Measurements from ENCODE around the gene DTD1. TPM values are rescaled to one million over a fixed set of nuclear protein-coding genes. Genes with fewer than 3 reads are reported as not detected.

Gene DTD1
- total RNA-seq, 2 donors from 2014 or later: 17.0 to 21.0 TPM

DNA sequence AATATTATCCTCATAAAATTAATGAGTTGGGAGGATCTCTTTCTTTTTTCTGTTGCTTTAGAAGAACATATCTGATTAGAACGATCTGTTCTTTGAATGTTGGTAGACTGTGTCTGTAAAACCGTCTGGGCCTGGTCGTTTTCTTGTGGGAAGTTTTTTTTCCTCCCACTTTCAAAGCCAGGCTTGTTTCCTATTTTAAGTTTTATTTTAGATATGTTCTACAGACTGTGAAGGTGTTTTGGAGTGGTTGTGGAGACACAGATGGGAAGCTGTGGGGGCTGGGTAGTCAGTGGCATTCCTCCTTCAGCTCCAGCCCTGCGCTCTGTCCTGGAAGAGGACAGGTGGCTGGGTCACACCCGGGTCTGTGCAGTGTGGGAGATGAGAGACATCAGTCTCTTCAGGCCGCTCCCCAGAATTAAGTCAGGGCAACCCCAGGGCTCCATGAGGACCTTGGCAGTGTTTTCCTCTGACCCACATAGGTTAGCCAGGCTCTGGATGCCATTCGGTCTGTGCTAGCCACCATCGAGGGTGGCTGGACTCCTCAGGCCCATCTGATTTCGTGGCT lies 133.8 kb downstream of the DTD1 start:
- Histone ChIP-seq H3K4me1 (no peaks in the 10 kb centered on the region), H3K4me3 (no peak overlapping the region), H3K9ac (ENCODE audit: low read depth in 2 of 2, low read length in 2 of 2) (no peak overlapping the region), H3K27ac (no peak overlapping the region), H3K36me3 (no peaks in the 10 kb centered on the region), H3K27me3 (no peaks in the 10 kb centered on the region), H3K9me3 (no peaks in the 10 kb centered on the region)
- TF ChIP-seq, protein P1, sequence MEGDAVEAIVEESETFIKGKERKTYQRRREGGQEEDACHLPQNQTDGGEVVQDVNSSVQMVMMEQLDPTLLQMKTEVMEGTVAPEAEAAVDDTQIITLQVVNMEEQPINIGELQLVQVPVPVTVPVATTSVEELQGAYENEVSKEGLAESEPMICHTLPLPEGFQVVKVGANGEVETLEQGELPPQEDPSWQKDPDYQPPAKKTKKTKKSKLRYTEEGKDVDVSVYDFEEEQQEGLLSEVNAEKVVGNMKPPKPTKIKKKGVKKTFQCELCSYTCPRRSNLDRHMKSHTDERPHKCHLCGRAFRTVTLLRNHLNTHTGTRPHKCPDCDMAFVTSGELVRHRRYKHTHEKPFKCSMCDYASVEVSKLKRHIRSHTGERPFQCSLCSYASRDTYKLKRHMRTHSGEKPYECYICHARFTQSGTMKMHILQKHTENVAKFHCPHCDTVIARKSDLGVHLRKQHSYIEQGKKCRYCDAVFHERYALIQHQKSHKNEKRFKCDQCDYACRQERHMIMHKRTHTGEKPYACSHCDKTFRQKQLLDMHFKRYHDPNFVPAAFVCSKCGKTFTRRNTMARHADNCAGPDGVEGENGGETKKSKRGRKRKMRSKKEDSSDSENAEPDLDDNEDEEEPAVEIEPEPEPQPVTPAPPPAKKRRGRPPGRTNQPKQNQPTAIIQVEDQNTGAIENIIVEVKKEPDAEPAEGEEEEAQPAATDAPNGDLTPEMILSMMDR (IDR thresholded peaks at IDR 0.05): no peak
- intact Hi-C loops (cut with DNase I): no loop called here
- DNase-seq: no peak

DNA sequence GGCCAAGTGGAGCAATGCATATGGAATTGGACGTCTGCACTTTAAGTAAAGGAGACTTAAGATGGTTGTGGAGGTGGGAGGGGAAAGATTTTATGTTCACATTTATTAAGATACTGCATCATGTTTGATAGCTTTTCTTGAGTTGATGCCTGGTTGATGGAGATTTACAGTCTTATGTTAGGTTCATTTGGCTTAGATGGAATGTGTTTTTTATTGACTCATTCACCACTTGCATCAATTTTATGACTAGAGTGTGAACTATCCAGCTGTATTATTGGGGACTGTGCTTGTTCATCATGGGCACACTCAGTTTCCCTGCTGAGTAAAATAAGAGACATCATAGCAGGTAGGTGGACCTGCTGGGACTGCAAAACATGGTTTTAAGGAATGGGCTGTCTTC lies 134.5 kb downstream of the DTD1 start:
- intact Hi-C loops (cut with DNase I): no loop called here

DNA sequence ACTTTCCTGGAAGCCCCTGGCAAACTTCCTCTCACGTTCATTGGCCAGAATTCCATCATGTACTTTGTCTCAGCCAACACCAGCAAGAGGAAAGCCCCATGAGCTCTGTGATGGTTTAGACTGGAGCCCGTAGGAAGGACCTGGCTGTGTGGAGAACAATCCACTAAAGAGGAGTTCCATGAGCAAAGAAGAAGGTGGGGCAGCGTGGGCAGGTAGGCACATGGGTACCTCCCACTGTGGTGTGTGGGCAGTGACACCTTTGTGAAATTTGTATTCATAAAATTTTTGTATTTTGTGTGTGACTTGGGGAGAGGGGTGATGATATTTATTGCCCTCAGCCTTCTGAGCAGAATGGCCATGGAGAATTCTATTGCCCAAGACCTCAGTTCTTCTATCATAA lies 136.2 kb downstream of the DTD1 start:
- Histone ChIP-seq H3K36me3 (no peaks in the 10 kb centered on the region), H3K27ac (no peak overlapping the region), H3K4me1 (no peaks in the 10 kb centered on the region), H3K9me3 (no peaks in the 10 kb centered on the region), H3K9ac (ENCODE audit: low read depth in 2 of 2, low read length in 2 of 2) (no peak overlapping the region), H3K27me3 (no peaks in the 10 kb centered on the region), H3K4me3 (no peak overlapping the region)
- intact Hi-C loops (cut with DNase I): no loop called here
- TF ChIP-seq, protein P1 (IDR thresholded peaks at IDR 0.05): no peak
- no peak for DNase-seq

More for the DNA sequence above, 134.5 kb downstream of the DTD1 start:
- H3K4me1 ChIP-seq: no peaks in the 10 kb centered on the region
- H3K9me3 ChIP-seq: no peaks in the 10 kb centered on the region
- TF ChIP-seq, protein P1 (IDR thresholded peaks at IDR 0.05): no peak
- H3K27me3 ChIP-seq: no peaks in the 10 kb centered on the region
- H3K4me3 ChIP-seq: no peak overlapping the region
- H3K36me3 ChIP-seq: no peaks in the 10 kb centered on the region
- DNase-seq: no peak
- no peak overlapping the region for H3K27ac ChIP-seq
- H3K9ac ChIP-seq (ENCODE audit: low read depth in 2 of 2, low read length in 2 of 2): no peak overlapping the region

DNA sequence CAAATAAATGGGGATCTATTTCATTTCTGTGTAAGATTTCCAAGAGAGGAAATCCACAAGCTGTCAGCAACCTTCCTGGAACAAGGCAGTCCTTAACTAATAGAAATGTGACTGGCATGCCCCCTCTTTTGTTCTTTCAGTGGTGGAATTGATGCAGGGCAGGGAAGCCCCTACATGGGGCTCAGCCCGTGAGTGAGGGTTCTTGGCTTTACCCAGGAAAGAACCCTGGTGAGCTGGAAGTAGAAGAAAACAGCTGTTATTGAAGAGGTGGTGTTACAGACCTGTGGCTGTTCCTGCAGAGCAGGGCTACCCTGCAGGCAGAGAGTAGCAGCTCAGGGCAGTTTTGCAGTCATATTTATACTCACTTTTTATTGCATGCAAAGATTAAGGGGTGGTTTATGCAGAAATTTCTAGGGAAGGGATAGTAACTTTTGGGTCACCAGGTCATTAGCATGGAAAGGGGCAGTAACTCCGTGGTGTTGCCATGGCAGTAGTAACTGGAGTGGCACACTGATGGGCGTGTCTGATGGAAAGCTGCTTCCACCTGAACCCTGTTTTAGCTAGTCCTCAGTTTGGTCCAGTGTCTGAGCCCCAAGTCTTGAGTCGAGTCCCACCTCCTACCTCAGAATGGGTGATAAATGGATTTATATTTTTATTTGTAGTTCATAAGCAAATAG lies 137.1 kb downstream of the DTD1 start:
- H3K9me3 ChIP-seq: no peaks in the 10 kb centered on the region
- intact Hi-C loops (cut with DNase I): no loop called here
- DNase-seq: no peak
- no peaks in the 10 kb centered on the region for H3K27me3 ChIP-seq
- TF ChIP-seq, protein P1 (IDR thresholded peaks at IDR 0.05): no peak
- no peaks in the 10 kb centered on the region for H3K4me1 ChIP-seq
- H3K36me3 ChIP-seq: no peaks in the 10 kb centered on the region
- no peak overlapping the region for H3K27ac ChIP-seq
- H3K9ac ChIP-seq (ENCODE audit: low read depth in 2 of 2, low read length in 2 of 2): no peak overlapping the region
- H3K4me3 ChIP-seq: no peak overlapping the region

DNA sequence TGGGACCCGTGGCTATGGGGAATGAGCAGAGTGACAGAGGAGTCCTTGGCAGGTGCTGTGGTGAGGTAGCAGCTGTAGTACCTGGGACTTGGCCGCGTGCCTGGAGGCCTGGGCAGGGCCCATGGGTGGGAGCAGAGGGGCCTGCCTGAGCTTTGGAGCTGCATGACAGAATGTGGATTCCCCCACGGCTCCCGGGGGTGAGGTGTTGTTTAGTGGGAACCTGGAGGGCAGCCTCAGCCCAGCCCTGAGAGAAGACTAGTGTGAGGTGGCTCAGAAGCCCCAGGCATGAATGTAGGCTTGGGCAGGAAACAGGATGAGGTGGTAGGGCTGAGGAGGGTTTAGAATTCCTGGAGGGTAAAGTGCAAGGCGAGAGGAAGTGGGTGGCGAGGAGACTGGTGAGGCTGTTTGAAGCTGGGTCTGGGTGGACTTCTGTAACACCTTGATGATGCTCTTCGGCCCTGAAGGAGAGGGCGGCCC lies 139.2 kb downstream of the DTD1 start:
- H3K27me3 ChIP-seq: no peaks in the 10 kb centered on the region
- TF ChIP-seq, protein P1 (IDR thresholded peaks at IDR 0.05): no peak
- no peaks in the 10 kb centered on the region for H3K4me1 ChIP-seq
- no peaks in the 10 kb centered on the region for H3K9me3 ChIP-seq
- no peak overlapping the region for H3K4me3 ChIP-seq
- intact Hi-C loops (cut with DNase I): no loop called here
- no peak overlapping the region for H3K9ac ChIP-seq (ENCODE audit: low read depth in 2 of 2, low read length in 2 of 2)
- H3K36me3 ChIP-seq: no peaks in the 10 kb centered on the region
- DNase-seq: peak; percentile 34
- H3K27ac ChIP-seq: no peak overlapping the region
